Muscle of arm (tissue), 12 donors: ENCODE results near the gene LDHB. TPM values are rescaled to one million over a fixed set of nuclear protein-coding genes. Genes with fewer than 3 reads are reported as not detected.
"Not testable (repeated sequence)": the region's sequence is repeated elsewhere in the genome, so short reads cannot be mapped to it uniquely, and the experiment has no call there.

ENCODE experiments used
- DNase-seq: peaks from one replicate; pipeline ENCODE4 v3.0.0-alpha.2; 2013
- polyA plus RNA-seq, 12 donors: library from polyadenylated mRNA; unstranded; fragments of 120-200 nt; gene quantifications; one replicate each; pipeline ENCODE4 v1.2.1, GENCODE V29; 2013; ENCODE audit not compliant: insufficient read length in 12 of 12

LDHB gene
- polyA plus RNA-seq, 12 donors = 367 to 867 (median 742) TPM; not detected in 1

DNA sequence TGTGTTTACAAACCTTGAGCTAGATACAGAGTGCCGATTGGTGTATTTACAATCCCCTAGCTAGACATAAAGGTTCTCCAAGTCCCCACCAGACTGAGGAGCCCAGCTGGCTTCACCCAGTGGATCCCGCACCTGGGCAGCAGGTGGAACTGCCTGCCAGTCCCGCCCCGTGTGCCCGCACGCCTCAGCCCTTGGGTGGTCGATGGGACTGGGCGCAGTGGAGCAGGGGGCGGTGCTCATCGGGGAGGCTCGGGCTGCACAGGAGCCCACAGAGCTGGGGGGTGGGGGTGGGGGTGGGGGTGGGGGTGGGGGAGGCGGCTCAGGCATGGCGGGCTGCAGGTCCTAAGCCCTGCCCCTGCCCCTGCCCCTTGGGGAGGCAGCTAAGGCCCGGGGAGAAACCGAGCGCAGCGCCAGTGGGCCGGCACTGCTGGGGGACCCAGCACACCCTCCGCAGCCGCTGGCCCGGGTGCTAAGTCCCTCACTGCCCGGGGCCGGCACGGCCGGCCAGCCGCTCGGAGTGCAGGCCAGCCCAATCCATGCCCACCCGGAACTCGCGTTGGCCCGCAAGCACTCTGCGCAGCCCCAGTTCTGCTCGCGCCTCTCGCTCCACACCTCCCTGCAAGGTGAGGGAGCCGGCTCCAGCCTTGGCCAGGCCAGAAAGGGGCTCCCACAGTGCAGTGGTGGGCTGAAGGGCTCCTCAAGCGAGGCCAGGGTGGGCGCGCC, 16.3 kb upstream of the LDHB start:
- DNase-seq = not testable (repeated sequence)

DNA sequence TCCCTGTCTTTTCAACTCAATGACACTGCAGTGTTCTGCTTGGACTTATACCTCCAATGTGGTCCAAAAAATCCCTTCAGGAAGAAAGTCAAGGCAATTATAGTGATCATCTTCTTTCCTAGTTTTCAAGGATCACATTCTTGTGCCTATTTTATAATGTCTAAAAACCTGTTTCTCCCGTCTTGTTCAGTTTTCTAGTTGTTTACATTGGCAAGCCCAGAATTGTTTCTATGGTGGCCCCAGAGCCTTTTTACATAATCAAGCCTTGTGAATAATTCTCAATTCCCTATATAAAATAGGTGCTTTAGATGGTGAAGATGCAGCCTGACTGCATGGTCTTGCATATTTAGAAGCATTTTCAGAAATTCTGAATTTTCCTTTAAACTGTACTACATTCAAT, 14.5 kb upstream of the LDHB start:
- no peak for DNase-seq

- no peak for DNase-seq
These were observed 9.1 kb upstream of the LDHB start for GRCh38 chr12:21666722-21667121.

GRCh38 chr12:21665816-21666215, 8.2 kb upstream of the LDHB start:
- DNase-seq = no peak

DNA sequence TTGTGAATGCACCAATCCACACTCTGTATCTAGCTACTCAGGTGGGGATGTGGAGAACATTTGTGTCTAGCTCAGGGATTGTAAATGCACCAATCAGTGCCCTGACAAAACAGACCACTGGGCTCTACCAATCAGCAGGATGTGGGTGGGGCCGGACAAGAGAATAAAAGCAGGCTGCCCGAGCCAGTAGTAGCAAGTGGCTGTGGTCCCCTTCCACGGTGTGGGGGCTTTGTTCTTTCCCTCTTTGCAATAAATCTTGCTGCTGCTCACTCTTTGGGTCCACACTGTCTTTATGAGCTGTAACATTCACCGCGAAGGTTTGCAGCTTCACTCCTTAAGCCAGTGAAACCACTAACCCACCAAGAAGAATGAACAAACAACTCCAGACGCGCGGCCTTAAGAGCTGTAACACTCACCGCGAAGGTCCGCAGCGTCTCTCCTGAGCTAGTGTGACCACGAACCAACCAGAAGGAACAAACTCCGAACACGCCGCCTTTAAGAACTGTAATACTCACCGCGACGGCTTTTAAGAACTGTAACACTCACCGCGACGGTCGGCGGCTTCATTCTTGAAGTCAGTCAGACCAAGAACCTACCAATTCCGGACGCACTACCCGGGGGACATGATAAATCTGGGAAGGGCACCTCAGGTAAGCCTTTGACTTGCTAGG, 4.6 kb upstream of the LDHB start:
- DNase-seq = no peak

- DNase-seq = not testable (repeated sequence)
These were observed 3.9 kb upstream of the LDHB start for GRCh38 chr12:21661396-21662093.

- DNase-seq = no peak
These were observed 1.7 kb upstream of the LDHB start for GRCh38 chr12:21659383-21659782.

- peak; percentile 50 for DNase-seq
These were observed 727 bp downstream of the LDHB start for GRCh38 chr12:21656905-21657325.

DNA sequence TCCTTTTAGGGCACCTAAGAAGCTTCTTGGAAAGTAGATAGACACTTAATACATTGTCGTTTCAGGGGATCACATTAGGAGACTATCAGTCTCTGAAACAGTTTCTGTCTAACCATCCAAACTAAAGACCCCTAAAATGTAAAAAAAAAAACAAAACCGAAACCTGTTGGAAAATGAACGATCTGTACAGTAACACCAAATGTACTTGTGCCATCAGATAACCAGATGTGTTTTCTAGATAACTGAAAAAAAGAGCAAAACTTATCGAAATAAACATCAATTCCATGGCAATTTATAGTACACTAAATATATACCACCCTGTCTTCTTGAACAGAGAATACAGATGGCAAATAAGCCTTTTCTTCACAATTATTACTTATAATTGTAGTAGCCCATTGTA, 2.1 kb downstream of the LDHB start:
- no peak for DNase-seq

- no peak for DNase-seq
These were observed 5.8 kb downstream of the LDHB start for GRCh38 chr12:21651821-21652220.

GRCh38 chr12:21650997-21651396, 6.6 kb downstream of the LDHB start:
- DNase-seq = no peak

DNA sequence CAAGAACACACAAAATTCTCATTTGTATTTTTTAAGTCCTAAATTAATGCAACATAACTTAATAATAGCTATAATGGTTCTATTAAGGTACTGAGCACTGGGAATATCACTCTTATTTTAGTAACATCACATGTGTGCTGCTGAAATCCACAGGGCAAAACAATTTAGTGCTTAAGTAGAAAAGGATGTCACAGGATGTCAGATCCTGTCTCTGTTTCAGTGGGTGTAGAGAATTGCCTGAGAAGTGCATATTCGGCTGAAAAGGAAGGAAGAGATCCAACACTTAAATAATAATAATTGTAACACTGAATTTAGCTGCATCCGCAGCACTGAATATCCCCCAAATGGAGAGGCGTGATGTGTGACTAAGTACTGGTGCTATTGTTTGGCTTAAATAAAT, 8.6 kb downstream of the LDHB start:
- DNase-seq = no peak

GRCh38 chr12:21648378-21648777, 9.3 kb downstream of the LDHB start:
- DNase-seq = no peak

- DNase-seq = no peak
These were observed 10.5 kb downstream of the LDHB start for GRCh38 chr12:21647179-21647578.

DNA sequence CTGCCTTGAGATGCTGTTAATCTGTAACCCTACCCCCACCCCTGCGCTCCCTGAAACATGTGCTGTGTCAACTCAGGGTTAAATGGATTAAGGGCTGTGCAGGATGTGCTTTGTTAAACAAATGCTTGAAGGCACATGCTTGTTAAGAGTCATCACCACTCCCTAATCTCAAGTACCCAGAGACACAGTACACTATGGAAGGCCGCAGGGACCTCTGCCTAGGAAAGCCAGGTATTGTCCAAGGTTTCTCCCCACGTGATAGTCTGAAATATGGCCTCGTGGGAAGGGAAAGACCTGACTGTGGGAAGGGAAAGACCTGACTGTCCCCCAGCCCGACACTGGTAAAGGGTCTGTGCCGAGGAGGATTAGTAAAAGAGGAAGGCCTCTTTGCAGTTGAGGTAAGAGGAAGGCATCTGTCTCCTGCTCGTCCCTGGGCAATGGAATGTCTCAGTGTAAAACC, 12.6 kb downstream of the LDHB start:
- not testable (repeated sequence) for DNase-seq

- no peak for DNase-seq
These were observed 13.1 kb downstream of the LDHB start for GRCh38 chr12:21644516-21644915.

GRCh38 chr12:21643758-21644157, 13.9 kb downstream of the LDHB start:
- DNase-seq = no peak

GRCh38 chr12:21642707-21643389, 14.8 kb downstream of the LDHB start:
- no peak for DNase-seq

GRCh38 chr12:21638054-21638891, 19.4 kb downstream of the LDHB start:
- no peak for DNase-seq

DNA sequence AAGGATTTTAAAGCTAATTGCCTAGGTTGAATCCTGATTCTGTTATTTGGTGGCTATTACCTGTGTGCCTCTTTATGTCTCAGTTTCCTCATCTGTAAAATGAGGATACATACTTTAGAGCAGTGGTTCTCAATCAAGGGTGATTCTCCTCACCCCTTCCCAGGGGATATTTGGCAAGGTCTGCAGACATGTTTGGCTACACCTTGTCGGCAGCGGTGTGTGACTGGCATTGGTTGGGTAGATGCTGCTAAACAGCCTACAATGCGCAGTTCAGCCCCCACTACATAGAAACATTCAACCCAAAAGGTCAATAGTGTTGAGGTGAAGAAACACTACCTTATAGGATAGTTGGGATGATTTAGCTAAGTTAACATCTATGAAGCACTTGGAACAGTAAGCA, 23.4 kb downstream of the LDHB start:
- no peak for DNase-seq

- DNase-seq = no peak
These were observed 26.3 kb downstream of the LDHB start for GRCh38 chr12:21631367-21631766.
